Stimulated activated naive CD4-positive, alpha-beta T cell treated with Interleukin-2 at 50 U/mL for 16 hours (primary cell): ENCODE results near the gene BTBD7.

Source experiments
- DNase-seq: peaks from one replicate; lab custom pipeline; 2025; lab: John Stamatoyannopoulos, UW

BTBD7 gene

GRCh38 chr14:93302688-93303581 is 29.9 kb downstream of the BTBD7 start:
- DNase-seq: no peak

GRCh38 chr14:93301821-93302447 is 30.9 kb downstream of the BTBD7 start:
- DNase-seq: no peak

GRCh38 chr14:93299866-93300265 is 33.0 kb downstream of the BTBD7 start:
- DNase-seq: no peak

DNA sequence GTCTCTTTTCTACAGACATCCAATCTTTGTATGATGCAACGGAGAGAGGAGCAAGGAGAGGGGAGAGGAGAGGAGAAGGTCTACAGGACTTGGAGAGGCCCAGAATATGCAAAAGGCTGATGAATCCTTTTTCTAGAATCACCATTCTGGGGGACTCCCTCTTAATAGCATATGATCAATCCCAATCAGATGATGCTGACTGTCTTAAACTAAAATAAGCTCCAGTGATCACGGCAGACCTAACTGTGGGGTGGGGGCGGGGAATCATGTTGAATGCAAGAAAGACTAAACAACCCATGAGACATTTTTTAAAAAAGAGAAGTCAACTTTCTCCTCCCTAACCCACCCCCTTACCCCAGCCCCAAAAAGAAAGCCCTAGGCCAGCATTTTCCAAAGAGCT is 33.4 kb downstream of the BTBD7 start:
- DNase-seq: no peak

- DNase-seq: no peak
Observed at GRCh38 chr14:93295541-93296220, 37.2 kb downstream of the BTBD7 start.

DNA sequence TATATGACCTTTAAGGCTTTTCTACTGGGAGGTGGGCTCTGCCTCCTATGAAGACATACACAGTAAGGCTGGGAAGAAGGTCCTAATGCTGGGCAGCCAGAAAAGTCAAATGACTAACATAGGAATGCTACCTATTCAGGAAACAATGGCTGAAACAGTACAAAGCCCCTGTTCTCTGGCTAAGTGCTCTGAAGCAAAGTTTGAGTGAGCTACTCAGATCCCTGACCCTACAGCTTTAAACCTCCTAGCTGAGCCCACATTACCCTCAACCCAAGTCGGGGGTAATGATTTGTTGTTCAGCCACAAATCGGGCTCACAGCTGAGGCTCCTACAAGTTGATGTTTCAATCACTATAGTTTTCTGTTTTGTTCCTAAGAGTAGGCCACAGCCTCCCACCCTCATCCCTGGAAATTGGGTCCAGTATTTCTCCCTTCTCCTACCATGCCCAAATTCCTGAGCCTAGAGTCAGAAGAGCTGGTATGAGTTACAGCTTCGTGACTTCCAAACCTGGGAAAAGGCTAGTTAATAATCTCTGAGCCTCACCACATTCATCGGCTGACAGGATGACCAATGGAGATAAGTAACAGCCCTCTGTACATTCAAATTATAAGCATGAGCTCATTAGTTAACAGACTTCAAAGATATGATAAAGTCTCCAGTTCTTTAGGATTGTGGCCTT is 46.5 kb downstream of the BTBD7 start:
- no peak for DNase-seq

DNA sequence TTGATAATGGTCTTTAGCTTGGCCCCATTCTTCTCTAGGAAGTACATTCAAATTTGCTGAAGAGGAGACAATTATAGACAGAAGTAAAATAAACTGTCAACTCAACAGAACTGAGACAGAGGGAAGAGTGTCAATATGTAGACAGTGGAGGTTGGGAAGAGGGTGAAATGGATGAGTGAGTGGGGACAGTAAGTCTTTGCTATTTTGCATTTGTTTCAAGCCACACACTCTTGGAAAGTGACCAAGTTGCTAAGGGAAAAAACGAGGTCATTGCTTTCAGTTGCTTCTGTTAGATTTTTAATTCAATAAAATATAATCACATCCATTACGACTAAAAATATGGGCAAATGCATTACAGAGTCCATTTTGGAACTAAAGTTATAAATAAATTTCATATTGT is 47.8 kb downstream of the BTBD7 start:
- no peak for DNase-seq

DNA sequence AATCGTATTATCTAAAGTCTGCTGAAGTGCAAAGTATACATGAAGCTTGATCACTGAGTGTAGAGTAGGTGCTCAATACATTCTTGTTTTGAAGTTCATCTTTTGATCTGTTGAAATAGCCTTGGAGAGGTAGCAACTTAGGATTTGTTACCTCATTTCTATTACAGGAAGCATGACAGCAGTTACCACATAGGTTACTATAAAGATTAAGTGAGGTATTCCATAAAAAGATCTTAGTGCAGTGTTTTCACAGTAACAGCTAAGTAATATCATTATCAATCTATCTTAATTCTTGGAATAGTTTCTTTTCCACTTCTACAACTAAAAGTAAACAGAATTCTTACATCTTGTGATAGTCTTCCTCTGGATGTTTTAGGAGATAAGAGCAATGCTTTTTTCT is 50.9 kb downstream of the BTBD7 start:
- DNase-seq: no peak

- no peak for DNase-seq
Observed at GRCh38 chr14:93280743-93281142, 52.1 kb downstream of the BTBD7 start.

DNA sequence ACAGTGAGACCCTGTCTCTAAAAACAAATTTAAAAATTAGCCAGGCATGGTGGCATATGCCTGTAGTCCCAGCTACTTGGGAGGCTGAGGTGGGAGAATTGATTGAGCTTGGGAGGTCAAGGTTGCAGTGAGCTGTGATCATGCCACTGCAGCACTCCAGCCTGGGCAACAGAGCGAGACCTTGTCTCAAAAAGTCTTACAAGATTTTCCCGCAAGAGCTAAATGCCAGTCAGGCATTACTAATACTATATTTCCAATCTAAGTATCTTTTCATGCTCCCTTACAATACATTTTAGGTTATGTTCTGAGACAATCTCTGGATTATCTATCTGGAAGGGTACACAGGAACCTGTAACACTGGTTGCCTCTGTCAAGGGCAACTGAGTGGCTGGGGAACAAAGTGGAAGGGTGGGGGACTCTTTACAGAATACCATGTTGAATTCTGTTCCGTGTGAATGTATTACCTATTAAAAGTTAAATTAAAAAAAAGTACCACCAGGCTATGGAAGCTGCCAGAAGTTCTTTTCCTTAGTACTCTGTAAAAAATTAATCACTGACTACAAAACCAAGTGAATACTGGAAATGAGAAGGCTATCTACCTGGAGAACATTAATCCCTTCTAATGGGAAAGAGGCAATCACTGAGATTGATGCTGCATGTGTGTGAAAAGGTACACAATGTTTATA is 56.7 kb downstream of the BTBD7 start:
- DNase-seq: no peak

DNA sequence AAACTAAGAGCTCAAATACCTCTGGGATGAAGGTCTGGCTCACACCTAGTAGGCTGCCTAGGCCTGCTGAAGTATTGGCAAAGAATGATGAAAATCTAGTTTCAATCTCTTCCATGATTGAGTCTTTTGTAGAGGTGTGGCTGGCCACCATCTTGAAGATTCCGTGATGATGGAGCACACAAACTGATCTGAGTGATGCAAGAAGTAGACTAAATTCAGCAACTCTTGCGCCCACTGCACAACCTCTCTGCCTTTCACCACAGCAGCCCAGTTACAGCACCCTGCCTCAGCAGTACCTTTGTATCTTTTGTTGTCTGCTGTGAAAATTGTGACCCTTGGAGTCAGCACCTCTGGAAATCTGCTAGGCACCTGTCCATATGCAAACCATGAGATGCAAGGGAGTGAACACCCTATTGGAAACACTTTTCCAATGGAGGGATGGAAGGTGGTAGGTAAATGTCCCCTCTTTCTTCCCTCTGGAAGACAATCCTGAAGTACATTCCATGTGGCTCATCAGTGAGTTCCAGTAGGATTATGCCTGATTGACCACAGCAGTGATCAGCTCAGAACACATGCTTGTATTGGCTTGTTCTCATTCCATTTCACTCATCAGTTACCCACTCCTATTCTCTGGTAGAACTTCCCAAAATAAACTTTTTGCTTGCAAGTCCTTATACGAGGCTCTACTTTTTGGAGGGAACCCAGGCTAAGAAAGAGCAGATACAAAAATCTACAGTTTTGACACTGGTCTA is 58.6 kb downstream of the BTBD7 start:
- no peak for DNase-seq

DNA sequence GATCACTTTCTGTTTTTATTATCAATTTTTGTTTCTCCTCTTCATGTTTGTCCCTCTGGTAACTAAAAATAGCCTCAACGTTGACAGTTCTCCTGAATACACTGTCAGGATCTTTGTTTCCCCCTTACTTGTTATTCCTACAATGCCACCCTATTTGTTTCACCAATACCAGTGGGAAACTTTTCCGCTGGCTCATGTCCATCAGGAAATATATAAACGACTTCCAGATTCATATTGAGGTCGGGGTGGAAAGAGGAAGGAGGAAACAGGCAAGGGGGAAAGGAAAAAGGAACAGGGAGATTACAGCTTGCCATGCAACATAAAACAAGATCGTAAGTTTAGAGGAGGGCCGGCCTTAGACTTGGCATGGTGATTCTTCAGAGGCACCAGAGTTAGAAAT is 61.7 kb downstream of the BTBD7 start:
- DNase-seq: no peak

GRCh38 chr14:93269341-93270068 is 63.3 kb downstream of the BTBD7 start:
- no peak for DNase-seq

DNA sequence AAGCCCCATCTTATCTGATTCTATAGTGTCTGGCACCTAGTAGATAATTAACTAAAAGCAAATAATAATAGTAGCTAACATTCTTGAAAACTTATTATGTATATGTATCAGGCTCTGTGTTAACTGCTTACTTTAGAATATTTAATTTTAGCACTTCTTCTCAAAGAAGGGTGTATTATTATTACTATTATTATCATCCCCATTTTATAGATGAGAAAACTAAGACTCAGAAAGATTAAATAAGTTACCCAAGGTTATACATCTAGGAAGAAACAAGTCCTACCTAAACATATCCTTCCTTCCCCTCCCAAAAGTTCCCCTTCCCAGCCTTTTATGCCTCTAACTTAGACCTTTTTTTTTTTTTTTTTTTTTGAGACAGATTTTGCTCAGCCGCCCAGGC is 64.4 kb downstream of the BTBD7 start:
- no peak for DNase-seq

GRCh38 chr14:93267149-93267711 is 65.6 kb downstream of the BTBD7 start:
- no peak for DNase-seq

- no peak for DNase-seq
Observed at GRCh38 chr14:93266127-93266526, 66.7 kb downstream of the BTBD7 start.

DNA sequence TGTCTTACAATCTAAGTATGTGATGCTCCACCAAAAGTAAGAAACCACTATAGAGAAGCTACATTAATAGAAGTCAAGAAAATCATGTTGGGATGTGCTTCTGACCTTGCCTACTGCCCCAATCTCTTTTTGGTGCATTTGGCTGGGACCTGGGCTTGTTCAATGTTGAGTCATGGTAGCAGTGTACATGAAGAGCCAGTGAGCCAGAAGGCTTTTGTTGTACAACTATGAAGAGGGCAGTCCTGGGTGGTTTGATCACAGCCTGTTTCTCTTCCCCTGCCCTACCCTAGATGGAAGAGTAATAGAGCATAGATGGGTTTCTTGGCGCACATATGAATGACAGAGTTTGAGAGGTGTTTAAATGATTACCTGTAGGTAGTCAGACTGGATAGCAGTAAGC is 69.4 kb downstream of the BTBD7 start:
- DNase-seq: no peak

DNA sequence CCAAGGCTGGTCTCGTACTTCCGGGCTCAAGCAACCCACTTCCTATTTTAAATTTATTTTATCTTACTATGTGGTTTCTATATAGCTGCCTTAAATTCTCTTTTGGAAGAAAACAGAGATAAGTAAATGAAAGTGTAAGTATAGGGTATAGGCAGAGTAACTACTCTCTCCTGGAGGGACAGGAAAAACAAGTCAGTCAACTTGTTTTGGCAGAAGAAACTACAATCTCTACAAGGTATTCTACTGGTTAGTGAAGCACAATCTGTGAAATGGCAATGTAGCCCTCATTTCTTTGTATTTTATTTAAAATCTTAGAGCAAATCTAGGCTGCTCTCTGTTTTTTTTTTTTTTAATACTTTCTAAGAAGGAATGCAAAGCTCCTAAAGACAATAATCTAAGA is 70.4 kb downstream of the BTBD7 start:
- DNase-seq: no peak

DNA sequence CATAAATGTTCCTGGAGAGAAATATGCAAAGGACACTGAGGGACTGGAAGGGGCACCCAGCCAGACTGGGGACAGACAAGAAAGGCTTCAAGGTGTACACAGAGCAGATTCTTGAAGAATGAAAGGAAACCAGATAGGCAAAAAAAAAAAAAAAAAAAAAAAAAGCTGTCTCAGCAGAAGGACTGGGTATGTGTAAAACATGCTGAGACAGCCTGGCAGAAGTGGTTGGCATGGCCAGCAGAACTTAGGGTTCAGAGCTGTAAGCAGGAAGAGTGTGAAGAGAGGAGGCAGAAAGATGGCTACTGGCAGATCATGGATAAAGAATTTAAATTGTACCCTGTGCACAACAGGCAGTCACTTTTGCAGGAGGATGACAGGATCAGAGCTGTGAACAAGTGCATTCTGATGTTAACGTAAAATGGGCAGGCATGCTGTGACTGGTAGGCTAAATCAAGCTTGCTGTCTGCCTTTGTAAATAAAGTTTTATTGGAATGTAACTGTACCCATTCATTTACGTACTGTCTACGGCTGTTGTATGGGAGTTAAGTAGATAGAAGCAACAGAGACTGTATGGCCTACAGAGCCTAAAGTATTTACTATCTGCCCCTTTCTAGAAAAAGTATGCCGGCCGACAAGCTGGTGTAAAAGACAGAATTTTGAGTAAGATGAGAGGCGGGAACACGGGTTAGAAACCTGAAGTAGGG is 83.6 kb downstream of the BTBD7 start:
- DNase-seq: no peak
